OCI-LY1 (cell line): ENCODE data around the gene CELSR1.

Source experiments
- EZH2 ChIP-seq: fragments of 200-600 bp; sonication (generic), shearing (Covaris generic); IDR thresholded peaks from 2 replicates; pipeline ENCODE4 v1.8.0; 2017; ENCODE audit warnings: borderline replicate concordance, mixed run types, mild to moderate bottlenecking, antibody characterized with exemption, low read length, moderate library complexity, mixed read lengths
- TF ChIP-seq, protein P1 (sequence below): fragments of 200-600 bp; sonication (generic), shearing (Covaris generic); IDR thresholded peaks from 2 replicates; pipeline ENCODE4 v1.5.1; 2017; ENCODE audit warnings: mild to moderate bottlenecking, antibody characterized with exemption, low read length, moderate library complexity, mixed read lengths

GRCh38 chr22:46545086-46545792 lies 7.8 kb upstream of the CELSR1 start:
- TF ChIP-seq, protein P1, sequence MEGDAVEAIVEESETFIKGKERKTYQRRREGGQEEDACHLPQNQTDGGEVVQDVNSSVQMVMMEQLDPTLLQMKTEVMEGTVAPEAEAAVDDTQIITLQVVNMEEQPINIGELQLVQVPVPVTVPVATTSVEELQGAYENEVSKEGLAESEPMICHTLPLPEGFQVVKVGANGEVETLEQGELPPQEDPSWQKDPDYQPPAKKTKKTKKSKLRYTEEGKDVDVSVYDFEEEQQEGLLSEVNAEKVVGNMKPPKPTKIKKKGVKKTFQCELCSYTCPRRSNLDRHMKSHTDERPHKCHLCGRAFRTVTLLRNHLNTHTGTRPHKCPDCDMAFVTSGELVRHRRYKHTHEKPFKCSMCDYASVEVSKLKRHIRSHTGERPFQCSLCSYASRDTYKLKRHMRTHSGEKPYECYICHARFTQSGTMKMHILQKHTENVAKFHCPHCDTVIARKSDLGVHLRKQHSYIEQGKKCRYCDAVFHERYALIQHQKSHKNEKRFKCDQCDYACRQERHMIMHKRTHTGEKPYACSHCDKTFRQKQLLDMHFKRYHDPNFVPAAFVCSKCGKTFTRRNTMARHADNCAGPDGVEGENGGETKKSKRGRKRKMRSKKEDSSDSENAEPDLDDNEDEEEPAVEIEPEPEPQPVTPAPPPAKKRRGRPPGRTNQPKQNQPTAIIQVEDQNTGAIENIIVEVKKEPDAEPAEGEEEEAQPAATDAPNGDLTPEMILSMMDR, result no peak
- no peak for TF ChIP-seq EZH2
